Measurements from ENCODE around the gene CAND2. TPM values are rescaled to one million over a fixed set of nuclear protein-coding genes. Genes with fewer than 3 reads are reported as not detected.

The CAND2 gene
- total RNA-seq, 1 donor from 2014 or later = 15.5 TPM

DNA sequence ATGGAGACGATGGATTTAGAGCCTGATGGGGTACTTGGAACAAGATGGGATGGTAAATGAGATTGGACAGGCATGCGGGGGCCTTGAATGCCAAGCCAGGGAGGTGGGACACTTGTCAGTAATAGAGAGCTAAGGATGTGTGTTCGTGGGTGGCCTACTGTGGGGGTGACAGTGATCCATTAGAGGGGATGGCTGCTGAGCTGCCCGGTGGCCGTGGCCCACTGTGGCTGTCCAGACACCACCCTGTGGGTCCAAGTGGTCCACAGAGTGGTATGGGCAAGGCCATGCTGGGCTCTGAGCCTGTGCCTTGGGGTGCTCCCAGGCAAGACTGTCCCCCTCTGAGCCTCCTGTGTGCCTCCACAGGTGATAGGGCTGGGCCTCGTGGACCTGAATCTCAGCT, 17.5 kb downstream of the CAND2 start:
- H3K27ac Mint-ChIP-seq (ENCODE audit: unreplicated experiment) = no peak overlapping the region

DNA sequence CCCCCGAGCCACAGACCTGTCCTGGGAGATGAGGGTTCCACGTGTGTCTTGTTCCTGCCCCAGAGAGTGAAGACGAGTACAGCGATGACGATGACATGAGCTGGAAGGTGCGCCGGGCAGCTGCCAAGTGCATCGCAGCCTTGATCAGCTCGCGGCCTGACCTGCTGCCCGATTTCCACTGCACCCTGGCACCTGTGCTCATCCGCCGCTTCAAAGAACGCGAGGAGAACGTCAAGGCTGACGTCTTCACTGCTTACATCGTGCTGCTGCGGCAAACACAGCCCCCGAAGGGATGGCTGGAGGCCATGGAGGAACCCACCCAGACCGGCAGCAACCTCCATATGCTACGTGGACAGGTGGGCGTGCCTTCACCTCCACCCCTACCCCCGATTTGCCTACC, 18.6 kb downstream of the CAND2 start:
- Mint-ChIP-seq H3K27ac (ENCODE audit: unreplicated experiment) (no peak overlapping the region), H3K27me3 (ENCODE audit: low read depth) (no peaks in the 10 kb centered on the region), H3K4me3 (no peak overlapping the region), H3K36me3 (ENCODE audit: low read depth) (no peaks in the 10 kb centered on the region), H3K9me3 (no peaks in the 10 kb centered on the region), H3K4me1 (peaks cover 6% of the 10 kb centered on the region)
- TF ChIP-seq, protein P1, sequence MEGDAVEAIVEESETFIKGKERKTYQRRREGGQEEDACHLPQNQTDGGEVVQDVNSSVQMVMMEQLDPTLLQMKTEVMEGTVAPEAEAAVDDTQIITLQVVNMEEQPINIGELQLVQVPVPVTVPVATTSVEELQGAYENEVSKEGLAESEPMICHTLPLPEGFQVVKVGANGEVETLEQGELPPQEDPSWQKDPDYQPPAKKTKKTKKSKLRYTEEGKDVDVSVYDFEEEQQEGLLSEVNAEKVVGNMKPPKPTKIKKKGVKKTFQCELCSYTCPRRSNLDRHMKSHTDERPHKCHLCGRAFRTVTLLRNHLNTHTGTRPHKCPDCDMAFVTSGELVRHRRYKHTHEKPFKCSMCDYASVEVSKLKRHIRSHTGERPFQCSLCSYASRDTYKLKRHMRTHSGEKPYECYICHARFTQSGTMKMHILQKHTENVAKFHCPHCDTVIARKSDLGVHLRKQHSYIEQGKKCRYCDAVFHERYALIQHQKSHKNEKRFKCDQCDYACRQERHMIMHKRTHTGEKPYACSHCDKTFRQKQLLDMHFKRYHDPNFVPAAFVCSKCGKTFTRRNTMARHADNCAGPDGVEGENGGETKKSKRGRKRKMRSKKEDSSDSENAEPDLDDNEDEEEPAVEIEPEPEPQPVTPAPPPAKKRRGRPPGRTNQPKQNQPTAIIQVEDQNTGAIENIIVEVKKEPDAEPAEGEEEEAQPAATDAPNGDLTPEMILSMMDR (conservative IDR thresholded peaks at IDR 0.05) = no peak
- no peak for DNase-seq (ENCODE audit: low read depth, low spot score)

More for the DNA sequence above, 17.5 kb downstream of the CAND2 start:
- TF ChIP-seq, protein P1 (conservative IDR thresholded peaks at IDR 0.05) = no peak
- H3K4me1 Mint-ChIP-seq = peaks cover 13% of the 10 kb centered on the region
- no peaks in the 10 kb centered on the region for H3K9me3 Mint-ChIP-seq
- H3K27me3 Mint-ChIP-seq (ENCODE audit: low read depth) = no peaks in the 10 kb centered on the region
- no peak overlapping the region for H3K4me3 Mint-ChIP-seq
- no peaks in the 10 kb centered on the region for H3K36me3 Mint-ChIP-seq (ENCODE audit: low read depth)
- no peak for DNase-seq (ENCODE audit: low read depth, low spot score)

DNA sequence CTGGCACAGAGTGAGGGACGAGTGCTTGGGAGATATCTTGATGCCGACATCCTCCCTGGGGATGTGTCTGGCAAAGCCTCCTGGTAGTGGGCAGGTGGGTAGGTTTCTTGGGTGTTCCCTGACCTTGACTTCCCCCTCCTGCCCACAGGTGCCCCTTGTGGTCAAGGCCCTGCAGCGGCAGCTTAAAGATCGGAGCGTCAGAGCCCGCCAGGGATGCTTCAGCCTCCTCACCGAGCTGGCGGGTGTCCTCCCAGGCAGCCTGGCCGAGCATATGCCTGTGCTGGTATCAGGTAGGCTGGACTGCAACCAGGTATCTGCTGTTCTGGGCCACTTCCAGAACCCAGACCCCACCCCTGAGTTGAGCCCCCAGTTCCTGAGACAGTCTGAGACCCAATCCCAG, 19.2 kb downstream of the CAND2 start:
- H3K4me1 Mint-ChIP-seq = peaks cover 2% of the 10 kb centered on the region
- no peaks in the 10 kb centered on the region for H3K36me3 Mint-ChIP-seq (ENCODE audit: low read depth)
- no peaks in the 10 kb centered on the region for H3K9me3 Mint-ChIP-seq
- DNase-seq (ENCODE audit: low read depth, low spot score) = no peak
- no peaks in the 10 kb centered on the region for H3K27me3 Mint-ChIP-seq (ENCODE audit: low read depth)
- no peak overlapping the region for H3K4me3 Mint-ChIP-seq
- no peak overlapping the region for H3K27ac Mint-ChIP-seq (ENCODE audit: unreplicated experiment)
- TF ChIP-seq, protein P1 (conservative IDR thresholded peaks at IDR 0.05) = no peak

DNA sequence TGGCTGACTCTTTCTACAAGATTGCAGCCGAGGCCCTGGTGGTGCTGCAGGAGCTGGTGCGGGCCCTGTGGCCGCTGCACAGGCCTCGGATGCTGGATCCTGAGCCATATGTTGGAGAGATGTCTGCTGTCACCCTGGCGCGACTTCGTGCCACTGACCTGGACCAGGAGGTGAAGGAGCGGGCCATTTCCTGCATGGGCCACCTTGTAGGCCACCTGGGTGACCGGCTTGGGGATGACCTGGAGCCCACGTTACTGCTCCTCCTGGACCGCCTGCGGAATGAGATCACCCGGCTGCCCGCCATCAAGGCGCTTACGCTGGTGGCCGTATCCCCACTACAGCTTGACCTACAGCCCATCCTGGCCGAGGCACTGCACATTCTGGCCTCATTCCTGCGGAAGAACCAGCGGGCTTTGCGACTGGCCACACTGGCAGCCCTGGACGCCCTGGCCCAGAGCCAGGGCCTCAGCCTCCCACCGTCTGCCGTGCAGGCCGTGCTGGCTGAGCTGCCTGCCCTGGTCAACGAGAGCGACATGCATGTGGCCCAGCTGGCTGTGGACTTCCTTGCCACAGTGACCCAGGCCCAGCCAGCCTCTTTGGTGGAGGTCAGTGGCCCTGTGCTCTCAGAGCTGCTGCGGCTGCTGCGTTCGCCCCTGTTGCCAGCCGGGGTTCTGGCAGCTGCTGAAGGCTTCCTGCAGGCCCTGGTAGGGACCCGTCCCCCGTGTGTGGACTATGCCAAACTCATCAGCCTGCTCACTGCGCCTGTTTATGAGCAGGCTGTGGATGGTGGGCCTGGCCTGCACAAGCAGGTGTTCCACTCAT, 20.3 kb downstream of the CAND2 start:
- H3K36me3 Mint-ChIP-seq (ENCODE audit: low read depth) = no peaks in the 10 kb centered on the region
- H3K27ac Mint-ChIP-seq (ENCODE audit: unreplicated experiment) = no peak overlapping the region
- H3K4me1 Mint-ChIP-seq = no peaks in the 10 kb centered on the region
- H3K9me3 Mint-ChIP-seq = no peaks in the 10 kb centered on the region
- TF ChIP-seq, protein P1 (conservative IDR thresholded peaks at IDR 0.05) = no peak
- no peak overlapping the region for H3K4me3 Mint-ChIP-seq
- DNase-seq (ENCODE audit: low read depth, low spot score) = no peak
- no peaks in the 10 kb centered on the region for H3K27me3 Mint-ChIP-seq (ENCODE audit: low read depth)

DNA sequence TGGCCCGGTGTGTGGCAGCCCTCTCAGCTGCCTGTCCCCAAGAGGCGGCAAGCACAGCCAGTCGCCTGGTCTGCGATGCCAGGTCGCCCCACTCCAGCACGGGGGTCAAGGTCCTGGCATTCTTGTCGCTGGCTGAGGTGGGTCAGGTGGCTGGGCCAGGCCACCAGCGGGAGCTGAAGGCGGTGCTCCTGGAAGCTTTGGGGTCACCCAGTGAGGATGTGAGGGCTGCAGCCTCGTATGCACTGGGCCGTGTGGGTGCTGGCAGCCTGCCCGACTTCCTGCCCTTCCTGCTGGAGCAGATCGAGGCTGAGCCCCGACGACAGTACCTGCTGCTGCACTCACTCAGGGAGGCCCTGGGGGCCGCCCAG, 20.8 kb downstream of the CAND2 start:
- Mint-ChIP-seq H3K4me3 (no peak overlapping the region), H3K9me3 (no peaks in the 10 kb centered on the region), H3K4me1 (no peaks in the 10 kb centered on the region), H3K27me3 (ENCODE audit: low read depth) (no peaks in the 10 kb centered on the region), H3K27ac (ENCODE audit: unreplicated experiment) (no peak overlapping the region), H3K36me3 (ENCODE audit: low read depth) (no peaks in the 10 kb centered on the region)
- TF ChIP-seq, protein P1 (conservative IDR thresholded peaks at IDR 0.05) = no peak
- DNase-seq (ENCODE audit: low read depth, low spot score) = no peak

All from neural crest cell (in vitro differentiated cells).